MG63 (cell line): ENCODE results near the gene GPT2. TPM values are rescaled to one million over a fixed set of nuclear protein-coding genes. Genes with fewer than 3 reads are reported as not detected.
A peak's percentile ranks its signal among the peaks of the same experiment; 100 is the strongest.

Experiments used
- DNase-seq: peaks from one replicate; pipeline ENCODE4 v3.0.0-alpha.2; 2020
- H3K27me3 ChIP-seq: fragments of 250-450 bp; sonication (Bioruptor Pico); 2 replicates; pipeline ENCODE4 v1.5.1; 2020; ENCODE audit warnings: mild to moderate bottlenecking, moderate library complexity
- H3K36me3 ChIP-seq: fragments of 250-450 bp; sonication (Bioruptor Pico); 2 replicates; pipeline ENCODE4 v1.5.1; 2020; ENCODE audit warnings: mild to moderate bottlenecking, moderate library complexity
- H3K4me3 ChIP-seq: fragments of 250-450 bp; sonication (Bioruptor Pico); 2 replicates; pipeline ENCODE4 v1.5.1; 2020; ENCODE audit warnings: mild to moderate bottlenecking, moderate library complexity
- H3K9me3 ChIP-seq: fragments of 250-450 bp; sonication (Bioruptor Pico); 2 replicates; pipeline ENCODE4 v1.5.1; 2020; ENCODE audit warnings: mild to moderate bottlenecking, moderate library complexity
- total RNA-seq: library from RNA; depleted of rRNA; stranded (reverse); fragments of >200 nt; shearing (Covaris generic); gene quantifications from 2 replicates; pipeline ENCODE4 v1.2.3, GENCODE V29; 2014; ENCODE audit warnings: low replicate concordance; rRNA removed

GPT2 gene, protein sequence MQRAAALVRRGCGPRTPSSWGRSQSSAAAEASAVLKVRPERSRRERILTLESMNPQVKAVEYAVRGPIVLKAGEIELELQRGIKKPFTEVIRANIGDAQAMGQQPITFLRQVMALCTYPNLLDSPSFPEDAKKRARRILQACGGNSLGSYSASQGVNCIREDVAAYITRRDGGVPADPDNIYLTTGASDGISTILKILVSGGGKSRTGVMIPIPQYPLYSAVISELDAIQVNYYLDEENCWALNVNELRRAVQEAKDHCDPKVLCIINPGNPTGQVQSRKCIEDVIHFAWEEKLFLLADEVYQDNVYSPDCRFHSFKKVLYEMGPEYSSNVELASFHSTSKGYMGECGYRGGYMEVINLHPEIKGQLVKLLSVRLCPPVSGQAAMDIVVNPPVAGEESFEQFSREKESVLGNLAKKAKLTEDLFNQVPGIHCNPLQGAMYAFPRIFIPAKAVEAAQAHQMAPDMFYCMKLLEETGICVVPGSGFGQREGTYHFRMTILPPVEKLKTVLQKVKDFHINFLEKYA
- total RNA-seq: 62.7 and 67.1 TPM in 2 replicates

DNA sequence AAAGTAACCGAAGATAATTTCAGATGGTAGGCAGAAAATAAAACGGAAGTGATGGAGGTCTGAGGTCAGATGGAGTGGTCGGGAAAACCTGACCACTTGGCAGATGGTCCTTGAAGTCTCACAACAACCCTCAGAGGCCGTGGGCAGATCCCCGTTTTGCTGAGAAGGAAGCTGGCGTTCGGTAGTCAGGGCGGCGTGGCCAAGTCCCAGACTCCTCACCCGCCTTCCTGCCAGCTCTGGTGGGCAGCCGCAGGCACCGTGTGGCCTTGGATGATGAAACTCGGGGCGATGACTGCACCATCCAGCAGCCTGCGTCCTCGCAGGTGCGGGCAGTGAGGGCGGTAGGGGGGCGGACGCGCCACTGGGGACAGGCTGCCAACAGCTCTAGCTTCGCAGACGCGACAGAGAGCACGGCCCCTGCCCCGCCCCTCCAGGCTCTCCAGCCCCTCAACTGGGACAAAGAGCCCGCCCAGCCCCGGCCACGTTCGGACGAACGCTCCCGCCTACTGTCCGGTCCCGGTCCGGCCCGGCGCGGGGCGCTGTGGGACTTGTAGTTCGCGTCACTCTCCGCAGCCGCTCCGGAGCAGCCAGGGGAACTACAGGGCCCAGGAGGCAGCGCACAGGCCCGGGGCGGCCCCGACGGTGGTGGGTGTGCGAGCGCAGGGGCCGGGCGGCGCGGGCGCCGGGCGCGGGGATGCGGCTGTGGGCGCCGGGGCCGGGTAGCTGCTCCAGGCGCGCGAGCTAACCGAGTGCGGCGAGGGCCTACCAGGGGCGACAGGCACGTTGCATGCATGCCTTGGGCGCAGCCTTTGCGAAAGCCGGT is at the start of gene GPT2:
TSS of gene GPT2 (plus strand) at position 673 of the 823 bp plus-strand sequence. CDS start 354 bp downstream, outside the sequence.
- Histone ChIP-seq H3K4me3 (peak within 1 kb of the TSS; percentile 95), H3K9me3 (no peaks in the 10 kb centered on the region), H3K27me3 (no peaks in the 10 kb centered on the region), H3K36me3 (peaks cover 38% of the 10 kb centered on the region)
- peak; percentile 99 for DNase-seq

DNA sequence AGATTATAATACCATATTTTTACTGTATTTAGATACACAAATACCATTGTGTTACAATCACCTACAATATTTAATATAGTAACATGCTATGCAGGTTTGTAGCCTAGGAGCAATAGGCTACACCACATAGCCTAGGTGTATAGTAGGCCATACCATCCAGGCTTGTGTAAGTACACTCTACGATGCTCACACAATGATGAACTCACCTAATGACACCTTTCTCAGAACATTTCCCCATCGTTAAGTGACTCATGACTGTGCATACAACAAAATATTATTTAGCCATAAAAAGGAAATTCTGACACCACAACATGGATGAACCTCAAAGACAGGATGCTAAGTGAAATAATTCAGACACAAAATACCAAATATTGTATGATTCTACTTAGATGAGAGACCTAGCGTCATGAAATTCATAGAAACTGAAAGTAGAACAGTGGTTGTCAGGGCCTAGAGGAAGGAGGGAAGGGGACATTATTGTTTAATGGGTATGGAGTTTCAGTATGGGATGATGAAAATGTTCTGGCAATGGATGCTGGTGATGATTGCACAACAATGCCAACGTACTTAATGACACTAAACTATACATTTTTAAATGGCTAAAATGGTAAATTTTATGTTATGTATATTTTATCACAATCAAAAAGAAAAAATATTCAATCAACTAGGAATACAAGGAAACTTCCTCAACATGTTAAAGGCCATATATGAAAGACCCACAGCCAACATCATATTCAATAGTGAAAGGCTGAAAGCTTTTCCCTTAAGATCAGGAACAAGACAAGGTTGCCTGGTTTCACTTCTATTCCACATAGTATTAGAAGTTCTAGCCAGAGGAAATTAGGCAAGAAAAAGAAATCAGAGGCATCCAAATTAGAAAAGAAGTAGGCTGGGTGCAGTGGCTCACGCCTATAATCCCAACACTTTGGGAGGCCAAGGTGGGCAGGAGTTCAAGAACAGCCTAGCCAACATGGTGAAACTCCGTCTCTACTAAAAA is 47.3 kb upstream of the GPT2 start:
- no peaks in the 10 kb centered on the region for H3K36me3 ChIP-seq
- H3K27me3 ChIP-seq: peaks cover 6% of the 10 kb centered on the region
- DNase-seq: no peak
- H3K9me3 ChIP-seq: no peaks in the 10 kb centered on the region
- no peak overlapping the region for H3K4me3 ChIP-seq

DNA sequence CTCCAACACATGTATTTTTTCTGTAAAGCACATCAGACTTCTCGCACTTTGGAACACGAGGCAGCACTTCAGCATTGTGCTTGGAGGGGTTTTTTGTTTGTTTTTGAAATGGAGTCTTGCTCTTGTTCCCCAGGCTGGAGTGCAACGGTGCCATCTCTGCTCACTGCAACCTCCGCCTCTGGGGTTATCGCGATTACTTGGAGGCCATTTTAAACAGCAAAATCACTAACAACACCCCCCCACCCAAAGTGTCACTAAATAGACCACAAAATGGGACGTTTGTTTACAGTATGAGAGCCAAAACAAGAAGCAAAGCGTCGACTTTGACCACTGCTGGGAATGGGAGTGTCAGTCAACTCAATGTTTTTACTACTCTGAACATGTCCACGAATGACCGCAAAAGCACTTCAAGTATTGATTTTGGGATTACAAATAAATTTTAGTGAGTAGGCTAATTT is 44.1 kb upstream of the GPT2 start:
- peaks cover 2% of the 10 kb centered on the region; the same call in 1 of the 2 replicates for H3K9me3 ChIP-seq
- H3K36me3 ChIP-seq: no peaks in the 10 kb centered on the region
- no peak overlapping the region for H3K4me3 ChIP-seq
- peaks cover 2% of the 10 kb centered on the region; the same call in 1 of the 2 replicates for H3K27me3 ChIP-seq
- no peak for DNase-seq

DNA sequence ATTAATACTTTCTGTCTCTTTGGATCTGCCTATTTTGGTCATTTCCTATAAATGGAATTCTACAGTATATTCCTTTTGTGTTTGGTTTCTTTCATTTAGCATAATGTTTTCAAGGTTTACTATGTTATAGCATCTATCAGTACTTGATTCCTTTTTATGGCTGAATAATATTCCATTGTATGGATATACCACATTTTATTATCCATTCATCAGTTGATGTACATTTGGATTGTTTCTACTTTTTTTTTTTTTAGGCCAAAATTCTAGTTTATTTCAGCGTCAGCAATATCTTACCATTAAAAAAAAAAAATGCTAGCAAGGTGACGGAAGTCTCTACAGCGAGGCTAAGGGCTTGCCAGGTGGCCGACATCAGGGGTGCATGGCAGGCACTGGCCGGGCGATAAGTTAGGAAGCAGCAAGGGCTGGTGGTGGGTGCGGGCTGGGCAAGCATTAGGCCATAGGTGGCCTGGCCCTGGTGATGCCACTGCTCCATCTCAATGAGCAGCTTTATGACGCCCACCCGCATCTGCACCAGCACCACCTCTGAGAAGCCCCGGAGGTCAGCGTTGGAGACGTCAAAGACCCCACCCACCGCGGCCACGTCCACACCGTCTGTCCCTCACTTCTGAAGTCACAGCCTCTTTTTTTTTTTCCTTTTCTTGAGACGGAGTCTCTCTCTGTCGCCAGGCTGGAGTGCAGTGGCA is 41.8 kb upstream of the GPT2 start:
- Histone ChIP-seq H3K27me3 (peaks cover 2% of the 10 kb centered on the region; the same call in 1 of the 2 replicates), H3K36me3 (no peaks in the 10 kb centered on the region), H3K9me3 (peaks cover 2% of the 10 kb centered on the region; the same call in 1 of the 2 replicates), H3K4me3 (no peak overlapping the region)
- DNase-seq: no peak

DNA sequence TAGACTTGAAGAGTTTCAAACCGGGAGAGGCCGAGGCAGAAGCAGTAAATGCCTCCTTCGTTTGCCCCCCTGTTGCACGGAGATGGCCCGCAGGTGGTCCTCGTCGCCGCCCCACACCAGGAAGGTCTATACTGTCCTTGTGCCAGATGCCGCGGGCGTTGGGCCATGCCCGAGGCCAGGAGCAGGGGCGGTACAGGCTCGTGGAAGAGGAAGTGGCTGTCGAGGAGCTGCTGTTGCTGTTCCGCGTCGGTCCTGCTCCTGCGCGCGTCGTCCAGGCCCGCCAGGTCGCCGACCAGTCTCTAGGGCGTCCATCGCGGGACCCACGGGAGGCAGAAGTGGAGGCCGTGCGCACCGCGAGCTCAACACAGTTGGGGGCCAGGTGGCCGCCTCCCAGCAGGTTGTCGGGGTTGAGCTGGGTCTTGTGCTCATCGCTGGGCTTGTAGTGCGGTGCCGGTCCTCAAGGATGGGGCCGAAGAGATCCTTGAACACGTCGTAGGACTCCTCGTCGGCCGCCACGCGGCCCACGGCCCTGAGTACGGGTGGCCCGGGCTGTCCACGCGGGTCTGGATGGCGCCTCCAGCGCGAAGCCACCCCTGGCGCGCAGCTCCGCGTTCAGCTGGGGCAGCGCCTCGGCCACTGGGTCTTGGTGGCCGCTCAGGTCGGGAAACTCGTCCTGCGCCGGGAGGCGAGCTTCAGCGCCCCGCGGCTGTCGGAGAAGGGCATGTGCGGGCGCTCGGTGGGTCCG is 40.1 kb upstream of the GPT2 start:
- DNase-seq: no peak
- Histone ChIP-seq H3K27me3 (no peaks in the 10 kb centered on the region), H3K9me3 (peaks cover 2% of the 10 kb centered on the region; the same call in 1 of the 2 replicates), H3K4me3 (no peak overlapping the region), H3K36me3 (no peaks in the 10 kb centered on the region)

DNA sequence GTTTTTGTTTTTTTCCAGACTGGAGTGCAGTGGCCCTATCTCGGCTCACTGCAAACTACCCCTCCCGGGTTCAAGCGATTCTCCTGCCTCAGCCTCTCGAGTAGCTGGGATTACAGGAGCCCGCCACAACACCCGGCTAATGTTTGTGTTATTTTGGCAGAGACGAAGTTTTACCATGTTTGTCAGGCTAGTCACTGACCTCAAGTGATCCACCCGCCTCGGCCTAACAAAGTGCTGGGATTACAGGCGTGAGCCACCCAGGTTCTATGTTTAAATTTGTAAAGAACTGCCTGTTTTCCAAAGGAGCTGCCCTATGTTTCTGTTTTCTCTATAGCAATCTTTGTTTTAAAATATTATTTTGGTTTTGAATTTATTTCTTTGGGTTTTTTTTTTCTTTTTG is 39.4 kb upstream of the GPT2 start:
- Histone ChIP-seq H3K4me3 (no peak overlapping the region), H3K9me3 (peaks cover 2% of the 10 kb centered on the region; the same call in 1 of the 2 replicates), H3K36me3 (no peaks in the 10 kb centered on the region), H3K27me3 (no peaks in the 10 kb centered on the region)
- DNase-seq: peak; percentile 26

DNA sequence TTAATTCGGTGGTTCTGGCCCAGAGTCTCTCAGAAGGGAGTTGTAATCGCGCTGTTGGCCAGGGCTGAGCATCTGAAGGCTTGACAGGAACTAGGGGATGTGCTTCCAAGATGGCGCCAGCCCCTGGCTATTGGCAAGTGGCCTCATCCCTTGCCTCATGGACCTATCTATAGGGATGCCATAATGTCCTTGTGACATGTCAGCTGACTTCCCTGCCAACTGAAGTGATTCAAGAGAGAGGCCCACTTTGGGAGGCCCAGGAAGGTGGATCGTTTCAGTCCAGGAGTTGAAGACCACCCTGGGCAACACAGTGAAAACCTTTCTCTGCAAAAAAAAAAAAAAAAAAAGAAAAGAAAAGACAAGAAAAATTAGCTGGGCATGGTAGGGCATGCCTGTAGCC is 38.2 kb upstream of the GPT2 start:
- Histone ChIP-seq H3K36me3 (no peaks in the 10 kb centered on the region), H3K27me3 (no peaks in the 10 kb centered on the region), H3K9me3 (peaks cover 2% of the 10 kb centered on the region; the same call in 1 of the 2 replicates), H3K4me3 (no peak overlapping the region)
- DNase-seq: no peak

DNA sequence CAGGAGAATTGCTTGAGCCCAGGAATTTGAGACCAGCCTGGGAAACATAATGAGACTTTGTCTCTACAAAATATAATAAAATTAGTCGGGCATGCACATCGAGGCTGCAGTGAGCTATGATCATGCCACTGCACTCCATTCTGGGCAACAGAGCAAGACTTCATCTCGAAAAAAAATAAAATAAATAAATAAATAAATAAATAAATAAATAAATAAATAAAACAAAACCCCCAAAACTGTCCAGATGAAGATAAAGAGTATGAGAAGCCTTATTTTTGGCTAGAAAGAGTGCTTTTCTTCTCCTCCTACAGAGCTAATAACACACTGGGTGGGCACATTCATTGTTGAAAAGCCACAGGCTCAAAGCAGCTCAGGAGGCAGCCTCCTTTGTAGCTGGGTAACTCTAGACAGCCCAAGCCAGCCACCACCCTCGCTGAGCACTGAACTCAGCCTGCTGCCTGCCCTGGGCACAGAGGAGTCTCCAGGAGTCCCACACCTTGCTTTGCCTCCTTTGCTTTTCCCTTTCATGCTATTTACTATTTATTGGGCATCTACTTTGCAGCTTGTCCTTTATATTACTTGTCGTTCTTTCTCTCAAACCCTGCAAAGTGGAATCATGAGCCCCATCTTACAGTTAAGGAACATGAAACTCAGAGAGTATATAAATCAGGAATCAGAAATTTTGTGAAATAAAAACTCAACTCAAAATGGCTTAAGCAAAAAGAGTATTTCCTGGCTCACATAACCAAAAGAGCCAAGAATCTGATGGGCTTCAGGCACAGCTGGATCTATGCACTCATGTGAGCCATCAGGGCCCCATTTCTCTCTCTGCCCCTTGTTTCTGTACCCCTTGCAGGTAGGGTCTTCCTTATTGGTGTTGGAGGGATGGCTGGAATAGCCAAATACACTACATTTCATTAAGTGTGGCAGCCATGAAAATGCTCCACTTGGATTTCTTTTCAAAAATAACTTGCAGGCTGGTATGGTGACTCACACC is 35.1 kb upstream of the GPT2 start:
- DNase-seq: no peak
- Histone ChIP-seq H3K4me3 (no peak overlapping the region), H3K36me3 (no peaks in the 10 kb centered on the region), H3K27me3 (no peaks in the 10 kb centered on the region), H3K9me3 (no peaks in the 10 kb centered on the region)

DNA sequence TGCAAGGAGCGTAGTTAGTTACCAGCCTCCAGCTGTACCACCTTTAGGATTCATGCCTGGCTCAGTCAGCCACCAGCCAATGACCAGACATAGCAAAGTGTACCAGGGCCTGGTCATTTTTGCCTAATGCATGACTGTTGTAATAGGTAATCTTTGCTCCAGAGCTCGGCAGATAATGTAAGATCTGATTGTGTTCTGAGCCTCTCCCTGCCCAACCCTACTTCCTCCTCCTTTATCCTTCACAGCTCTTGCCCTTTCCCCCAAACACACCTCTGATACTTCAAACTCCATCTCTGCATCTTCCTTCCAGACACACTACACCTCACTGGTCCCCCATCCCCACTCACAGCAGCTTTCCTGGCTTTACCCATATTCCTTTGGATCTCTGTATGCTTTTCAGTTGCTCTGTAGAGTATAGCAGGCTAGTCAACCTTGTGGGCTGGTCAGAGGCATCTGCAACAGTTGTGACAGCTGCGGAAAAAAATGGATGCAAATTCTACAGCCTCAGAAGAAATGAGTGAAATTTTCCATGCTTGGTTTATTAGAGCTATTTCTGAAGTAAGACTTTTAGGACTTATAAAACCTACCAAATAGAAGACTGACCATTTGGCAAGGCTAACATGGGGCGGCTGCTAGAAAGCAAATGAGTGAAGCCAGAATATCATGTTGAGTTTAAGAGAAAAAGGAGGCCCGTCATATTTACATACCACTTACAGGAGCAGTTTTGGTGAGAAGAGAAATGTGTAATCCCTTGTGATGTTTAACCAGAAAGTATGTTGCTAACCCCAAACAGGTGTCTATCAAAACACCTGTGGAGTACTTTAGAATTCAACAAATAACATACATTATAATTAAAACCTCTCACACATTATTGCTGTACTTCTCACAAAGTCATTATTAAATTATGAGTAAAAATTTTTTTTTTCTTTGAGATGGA is 33.3 kb upstream of the GPT2 start:
- H3K27me3 ChIP-seq: no peaks in the 10 kb centered on the region
- no peak for DNase-seq
- no peak overlapping the region for H3K4me3 ChIP-seq
- H3K36me3 ChIP-seq: no peaks in the 10 kb centered on the region
- H3K9me3 ChIP-seq: no peaks in the 10 kb centered on the region

DNA sequence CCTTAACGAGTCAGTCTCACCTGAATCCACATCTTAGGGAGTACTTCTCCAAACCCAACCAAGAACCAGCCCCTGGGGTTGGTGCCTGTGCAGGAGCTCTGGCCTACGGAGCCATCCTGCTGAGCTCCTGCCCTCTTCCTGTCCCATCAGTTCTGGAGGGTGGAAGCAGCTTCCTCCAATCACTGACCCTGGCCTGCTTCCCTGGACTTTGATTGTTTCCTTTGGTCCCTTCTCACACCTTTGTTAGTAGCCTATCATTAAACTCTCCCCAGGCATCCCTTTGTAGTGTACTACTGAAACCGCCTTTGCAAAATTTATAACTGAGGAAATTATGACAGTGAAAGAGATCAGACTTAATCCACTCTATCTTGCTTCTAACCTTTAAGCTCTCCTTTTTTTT is 32.0 kb upstream of the GPT2 start:
- no peak for DNase-seq
- Histone ChIP-seq H3K4me3 (no peak overlapping the region), H3K9me3 (no peaks in the 10 kb centered on the region), H3K36me3 (no peaks in the 10 kb centered on the region), H3K27me3 (no peaks in the 10 kb centered on the region)

DNA sequence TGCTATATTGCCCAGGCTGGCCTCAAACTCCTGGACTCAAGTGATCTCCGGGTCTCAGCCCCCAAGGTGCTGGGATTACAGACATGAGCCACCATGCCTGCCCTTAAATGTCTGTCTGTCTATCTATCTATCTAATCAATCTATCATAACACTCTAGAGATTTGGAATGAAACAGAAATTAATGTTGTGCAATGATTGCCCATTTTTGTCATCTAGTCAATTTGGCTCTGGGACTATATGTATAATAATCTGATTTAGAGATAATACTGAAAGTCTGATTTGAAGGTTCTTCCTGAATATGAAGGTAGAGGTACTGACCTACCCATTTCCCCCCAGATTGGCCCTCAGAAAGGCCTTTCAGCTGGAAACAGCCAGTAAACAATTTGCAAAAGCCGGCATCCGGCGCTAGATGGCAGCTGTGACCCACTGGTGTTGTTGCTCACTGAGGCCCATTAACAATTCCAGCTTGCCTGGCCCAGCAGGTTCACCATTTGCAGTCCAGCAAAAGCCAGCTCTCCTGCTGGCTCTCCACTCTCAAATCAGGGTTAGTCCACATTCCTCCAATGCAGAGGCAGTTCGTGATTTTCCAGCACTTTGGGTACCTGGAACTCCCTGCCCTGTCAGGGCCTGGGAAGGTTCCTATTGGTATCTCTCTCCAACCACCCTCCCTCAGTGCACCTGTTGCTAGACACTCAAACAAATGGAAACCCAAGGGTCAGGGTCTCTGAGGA is 30.3 kb upstream of the GPT2 start:
- Histone ChIP-seq H3K9me3 (no peaks in the 10 kb centered on the region), H3K36me3 (no peaks in the 10 kb centered on the region), H3K27me3 (no peaks in the 10 kb centered on the region), H3K4me3 (no peak overlapping the region)
- DNase-seq: peak; percentile 69

DNA sequence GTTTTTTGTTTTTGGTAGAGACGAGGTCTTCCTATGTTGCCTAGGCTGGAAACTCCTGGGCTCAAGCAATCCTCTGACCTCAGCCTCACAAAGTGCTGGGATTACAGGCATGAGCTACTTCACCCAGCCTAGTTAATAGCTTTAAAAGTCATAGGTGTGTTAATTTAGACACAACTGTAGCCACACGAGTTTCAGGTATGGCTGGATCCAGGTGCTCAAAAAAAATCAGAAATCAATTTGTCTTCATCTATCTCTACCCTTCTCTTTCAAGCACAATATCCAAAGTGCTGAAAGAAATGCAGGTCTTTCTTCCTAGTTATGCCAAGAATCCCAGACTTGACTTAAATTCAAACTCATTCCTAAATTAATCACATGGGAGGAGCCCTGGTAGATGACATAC is 29.3 kb upstream of the GPT2 start:
- H3K4me3 ChIP-seq: no peak overlapping the region
- no peaks in the 10 kb centered on the region for H3K36me3 ChIP-seq
- DNase-seq: no peak
- H3K27me3 ChIP-seq: no peaks in the 10 kb centered on the region
- H3K9me3 ChIP-seq: no peaks in the 10 kb centered on the region
